Endothelial cell of umbilical vein (primary cell): ENCODE data around the gene CRHR2. TPM values are rescaled to one million over a fixed set of nuclear protein-coding genes. Genes with fewer than 3 reads are reported as not detected.

Experiments
- polyA plus RNA-seq, 4 experiments: library from polyadenylated mRNA; depleted of rRNA in 3 of 4; stranded (reverse) in 3 of 4; unstranded in 1 of 4; fragments of >200 nt; gene quantifications; 2 replicates each; pipeline versions ENCODE4 v1.2.1 to v1.2.3, GENCODE V29; 2011 to 2012; ENCODE audit warnings: missing spikeins in 1 of 4
- total RNA-seq: library from RNA; stranded (reverse); gene quantifications from 2 replicates; pipeline ENCODE4 v1.2.3, GENCODE V29; 2021

Gene CRHR2
- total and polyA plus RNA-seq, 2 donors (not counting 3 experiments of a cell fraction or from before 2014, with no cell fraction given) = not detected

Other genes starting within 250 kb of the CRHR2 start
- gene NOD1, start 203.7 kb downstream of the CRHR2 start, total RNA-seq = 39.2 and 39.7 TPM in 2 replicates
- gene NOD1, start 203.7 kb downstream of the CRHR2 start, polyA plus RNA-seq = 22.1 and 23.2 TPM in 2 replicates
- gene GGCT, start 177.6 kb downstream of the CRHR2 start, total RNA-seq = 44.3 and 46.9 TPM in 2 replicates
- 14.7 and 21.1 TPM in 2 replicates for gene GGCT, start 177.6 kb downstream of the CRHR2 start, polyA plus RNA-seq
- 194 and 206 TPM in 2 replicates for gene GARS1, start 87.6 kb downstream of the CRHR2 start, total RNA-seq
- gene GARS1, start 87.6 kb downstream of the CRHR2 start, polyA plus RNA-seq = 295 and 300 TPM in 2 replicates
- gene INMT, start 69.7 kb upstream of the CRHR2 start, total RNA-seq = not detected in 2 replicates
- not detected in 2 replicates for gene INMT, start 69.7 kb upstream of the CRHR2 start, polyA plus RNA-seq
- 4.7 and 5.2 TPM in 2 replicates for gene MINDY4, start 89.0 kb upstream of the CRHR2 start, total RNA-seq
- 2.2 and 2.3 TPM in 2 replicates for gene MINDY4, start 89.0 kb upstream of the CRHR2 start, polyA plus RNA-seq
- 11.6 and 15.9 TPM in 2 replicates for gene AQP1, start 229.4 kb upstream of the CRHR2 start, total RNA-seq
- 10.5 and 11.7 TPM in 2 replicates for gene AQP1, start 229.4 kb upstream of the CRHR2 start, polyA plus RNA-seq